SK-N-MC (cell line): ENCODE measurements around the gene PRPS1.

ENCODE experiments used
- EZH2 ChIP-seq: fragments of 200-600 bp; sonication (generic); IDR thresholded peaks from one replicate; pipeline ENCODE4 v1.6.1; 2017; ENCODE audit warnings: antibody characterized with exemption
- POLR2AphosphoS5 ChIP-seq: IDR thresholded peaks from 2 replicates; pipeline ENCODE4 v1.6.1; 2012; ENCODE audit warnings: mild to moderate bottlenecking, low read depth, low read length, borderline replicate concordance

DNA sequence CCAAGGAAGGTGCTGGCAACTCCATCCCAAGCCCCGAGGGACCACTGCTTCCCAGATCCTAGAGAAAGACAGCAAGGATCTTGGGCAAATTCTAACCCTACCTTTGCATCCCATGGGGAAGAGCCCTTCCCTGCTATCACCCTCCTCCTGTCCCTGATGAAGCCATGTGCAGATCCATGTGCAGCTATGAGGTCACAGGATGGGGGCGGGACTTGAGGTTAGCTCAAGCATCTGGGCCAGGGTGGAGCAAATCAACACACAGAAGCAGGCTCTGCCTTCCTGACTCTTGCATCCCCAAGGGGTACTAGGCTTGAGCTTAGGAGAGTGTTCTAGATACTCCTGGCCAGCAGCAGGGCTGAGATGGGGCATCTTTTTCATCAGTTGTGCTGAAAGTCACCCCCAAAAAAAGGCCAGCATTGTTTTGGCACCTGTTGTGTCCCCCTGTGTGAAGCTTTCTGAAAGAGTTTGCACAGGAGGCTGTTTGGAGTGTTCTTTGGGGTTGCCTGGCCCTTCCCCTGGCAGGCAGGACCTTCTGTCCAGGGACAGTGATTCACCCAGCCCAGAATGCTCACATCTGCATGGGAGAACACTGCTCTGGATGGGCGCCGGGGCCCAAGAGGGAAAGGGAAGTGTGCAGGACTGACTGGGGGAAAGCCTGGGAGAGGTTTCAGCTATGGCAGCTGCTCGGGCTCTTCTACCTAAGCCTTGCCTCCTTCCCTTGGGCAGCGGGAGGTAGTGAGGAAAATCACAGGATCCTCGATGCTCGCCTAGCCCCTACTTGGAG, 50.8 kb downstream of the PRPS1 start:
- no peak for TF ChIP-seq POLR2AphosphoS5
- no peak for TF ChIP-seq EZH2
